ENCODE results near the gene NFYC. TPM values are rescaled to one million over a fixed set of nuclear protein-coding genes. Genes with fewer than 3 reads are reported as not detected.

Gene NFYC
- total and polyA plus RNA-seq, 2 of the 8 experiments (the other 6 are each of a cell fraction or from before 2014, with no cell fraction given): 54.1 to 124 TPM

- ChIA-PET CTCF (ENCODE audit: partially characterized antibody) (interaction anchor here (15.0 kb wide), 1 partner anchor 12 kb away, joined by 140 read pairs; no protein-coding TSS in a partner anchor), POLR2A (ENCODE audit: partially characterized antibody) (no interaction called here)
- Histone ChIP-seq H4K5ac (ENCODE audit: insufficient read length, low read depth, low read length) (no peak overlapping the region), H3K14ac (ENCODE audit: insufficient read length) (no peak overlapping the region), H3K4me3 (ENCODE audit: extremely low read depth in 1 of 4, insufficient read depth in 2 of 4, low read depth in 3 of 4, low read length in 4 of 4) (no peak overlapping the region), H3K9me3 (ENCODE audit: insufficient read depth in 2 of 2, low read depth in 1 of 2, low read length in 1 of 2) (no peaks in the 10 kb centered on the region), H3K79me2 (ENCODE audit: control insufficient read depth in 1 of 2, insufficient read depth in 2 of 2, low read length in 2 of 2) (no peaks in the 10 kb centered on the region), H2BK5ac (ENCODE audit: low read depth, low read length) (no peak overlapping the region), H3K23ac (ENCODE audit: insufficient read length) (no peak overlapping the region), H3K9ac (replicated peaks in 1 of 4; ENCODE audit: extremely low read depth in 1 of 4, low read depth in 3 of 4, low read length in 3 of 4) (no peak overlapping the region), H2AK5ac (ENCODE audit: low read depth, low read length) (no peak overlapping the region), H3K56ac (replicated peaks; ENCODE audit: insufficient read length, low read depth, low read length) (no peak overlapping the region), H3K4me1 (replicated peaks in 1 of 4; ENCODE audit: control insufficient read depth in 3 of 4, insufficient read depth in 4 of 4, low read length in 3 of 4) (no peaks in the 10 kb centered on the region), H2AFZ (ENCODE audit: low read length) (no peak overlapping the region), H3K4ac (replicated peaks; ENCODE audit: insufficient read length, low read depth, low read length) (no peak overlapping the region), H3K27me3 (replicated peaks in 1 of 4; ENCODE audit: control insufficient read depth in 3 of 4, extremely low read depth in 1 of 4, insufficient read depth in 3 of 4, low read length in 3 of 4) (no peaks in the 10 kb centered on the region), H3K36me3 (ENCODE audit: control insufficient read depth in 2 of 4, insufficient read depth in 4 of 4, low read length in 3 of 4) (peaks cover 24 to 75% (median 60%) of the 10 kb centered on the region in 4 experiments; a peak in 7 of 8 replicates), H3K79me1 (ENCODE audit: low read depth, low read length) (peaks cover 2% of the 10 kb centered on the region; the same call in 1 of the 2 replicates), H2BK15ac (ENCODE audit: low read length) (no peak overlapping the region), H3K18ac (ENCODE audit: extremely low read depth, low read length) (no peak overlapping the region), H4K20me1 (replicated peaks in 1 of 2; ENCODE audit: control insufficient read depth in 1 of 2, insufficient read depth in 2 of 2, low read length in 2 of 2) (peaks cover 1 to 3% of the 10 kb centered on the region in 2 experiments), H2BK120ac (replicated peaks; ENCODE audit: low read depth, low read length) (no peak overlapping the region), H4K8ac (ENCODE audit: extremely low read depth, insufficient read depth, low read length) (no peak overlapping the region), H3K23me2 (ENCODE audit: low read depth, low read length) (no peaks in the 10 kb centered on the region; the same call in 1 of the 2 replicates), H3K4me2 (ENCODE audit: insufficient read depth in 1 of 2, low read depth in 2 of 2, low read length in 2 of 2) (no peak overlapping the region), H4K91ac (replicated peaks; ENCODE audit: insufficient read length, low read length) (no peak overlapping the region), H2BK12ac (ENCODE audit: low read depth, low read length) (no peak overlapping the region), H3K27ac (ENCODE audit: low read depth, low read length) (no peak overlapping the region; the same call in 1 of the 2 replicates), H2BK20ac (ENCODE audit: low read length) (no peak overlapping the region)
- FAIRE-seq (no peak), DNase-seq (ENCODE audit: low read depth in 1 of 2, low spot score in 2 of 2) (no peak)
- 90% methylated on average over 7 of the region's 7 CpGs; no CpG with 5 or more reads in 1 of the 2 experiments for WGBS, 2 experiments (ENCODE audit: extremely low coverage in 1 of 2, insufficient coverage in 1 of 2, insufficient read length in 1 of 2, insufficient replicate concordance in 2 of 2, low coverage in 1 of 2, low lambda C conversion rate in 2 of 2, missing lambda C conversion rate in 1 of 2)
- TF ChIP-seq SUZ12 (IDR thresholded peaks at IDR 0.05; ENCODE audit: low read length): no peak
- TF ChIP-seq JUN (IDR thresholded peaks at IDR 0.05; ENCODE audit: low read depth, low read length): no peak
- TF ChIP-seq ZNF274 (IDR thresholded peaks at IDR 0.05; ENCODE audit: borderline replicate concordance, extremely low read depth, low read length): no peak
- no peak for TF ChIP-seq RXRA (IDR thresholded peaks at IDR 0.05; ENCODE audit: insufficient read depth, low read depth, low read length)
- no peak for TF ChIP-seq KDM1A (IDR thresholded peaks at IDR 0.05; ENCODE audit: borderline replicate concordance, low read length)
- TF ChIP-seq SAP30 (IDR thresholded peaks at IDR 0.05; ENCODE audit: insufficient read depth, insufficient replicate concordance, low read length): no peak
- TF ChIP-seq MAX (IDR thresholded peaks at IDR 0.05): no peak
- TF ChIP-seq RFX5 (IDR thresholded peaks at IDR 0.05; ENCODE audit: borderline replicate concordance, low read depth, low read length): no peak
- no peak for TF ChIP-seq TAF1 (IDR thresholded peaks at IDR 0.05; ENCODE audit: low read depth, low read length)
Measured at GRCh38 chr1:40762144-40762923, 70.8 kb downstream of the NFYC start.
